GM18870 (cell line): ENCODE data around the gene MEA1.

Experiments
- ATAC-seq: cut with Tn5 transposase; IDR thresholded peaks from one replicate; pipeline ENCODE4 v1.9.1; 2021; ENCODE audit warnings: moderate library complexity; ENCODE audit not compliant: unreplicated experiment

Gene MEA1

GRCh38 chr6:42978487-42978838 lies 35.3 kb downstream of the MEA1 start:
- ATAC-seq, result no peak

- ATAC-seq, result no peak
These were observed 38.7 kb downstream of the MEA1 start for GRCh38 chr6:42974919-42975505.

DNA sequence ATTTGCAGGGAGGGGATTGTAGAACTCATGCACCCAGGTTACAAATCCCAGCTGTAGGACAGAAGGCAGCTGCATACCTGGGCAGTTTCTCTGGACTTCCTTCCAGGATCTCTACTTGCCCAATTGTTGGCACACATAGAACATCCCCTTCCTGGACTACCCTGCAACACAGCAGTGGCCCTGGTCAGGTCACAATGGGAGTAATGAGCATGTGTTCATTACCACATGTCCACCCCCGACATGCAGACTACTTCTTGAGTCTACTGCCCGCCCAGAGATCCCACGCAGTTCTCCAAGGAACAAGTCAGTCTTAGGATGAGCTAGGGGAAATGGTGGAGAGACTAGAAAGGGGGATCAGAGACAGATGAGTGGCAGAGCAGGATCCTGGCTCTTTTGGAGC lies 39.8 kb downstream of the MEA1 start:
- ATAC-seq, result no peak

- no peak for ATAC-seq
These were observed 41.9 kb downstream of the MEA1 start for GRCh38 chr6:42971746-42972327.

DNA sequence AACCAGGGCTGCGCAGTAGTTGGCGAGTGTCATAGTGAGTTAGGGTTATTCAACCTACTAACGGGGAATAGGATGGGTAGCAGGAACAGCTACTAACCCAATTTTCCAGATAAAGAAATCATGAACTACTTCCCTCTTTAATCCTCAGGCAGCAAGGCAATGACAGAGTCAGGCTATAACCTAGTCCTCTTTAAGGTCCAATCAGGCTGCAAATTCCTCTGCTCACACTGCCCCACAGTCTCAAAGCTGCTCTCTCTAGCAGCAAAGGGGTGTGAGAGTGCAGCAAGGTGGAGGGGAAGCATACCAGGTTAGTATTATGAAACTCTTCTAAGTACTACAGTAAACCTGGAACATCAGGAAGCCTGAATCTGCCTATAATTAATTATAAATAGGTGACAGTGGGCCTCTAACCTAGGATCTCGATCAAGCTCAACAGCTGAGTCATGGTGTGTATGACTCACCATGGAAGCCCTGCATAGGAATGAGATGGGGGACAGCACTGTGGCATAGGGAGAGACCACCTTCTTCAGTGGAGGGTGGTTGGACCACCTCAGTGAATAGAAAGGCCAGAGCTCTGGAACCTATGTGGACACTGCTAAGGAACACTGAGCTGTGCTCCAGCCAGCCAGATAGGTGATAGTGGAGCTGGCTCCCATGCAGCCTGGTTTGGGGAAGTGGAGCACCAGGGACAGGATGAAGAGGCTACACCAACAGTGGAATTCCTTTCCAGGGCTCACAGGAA lies 42.7 kb downstream of the MEA1 start:
- no peak for ATAC-seq

GRCh38 chr6:42969934-42970333 lies 43.8 kb downstream of the MEA1 start:
- no peak for ATAC-seq

GRCh38 chr6:42969431-42969830 lies 44.3 kb downstream of the MEA1 start:
- no peak for ATAC-seq

GRCh38 chr6:42968783-42969182 lies 45.0 kb downstream of the MEA1 start:
- ATAC-seq, result no peak

- no peak for ATAC-seq
These were observed 45.5 kb downstream of the MEA1 start for GRCh38 chr6:42968126-42968701.

DNA sequence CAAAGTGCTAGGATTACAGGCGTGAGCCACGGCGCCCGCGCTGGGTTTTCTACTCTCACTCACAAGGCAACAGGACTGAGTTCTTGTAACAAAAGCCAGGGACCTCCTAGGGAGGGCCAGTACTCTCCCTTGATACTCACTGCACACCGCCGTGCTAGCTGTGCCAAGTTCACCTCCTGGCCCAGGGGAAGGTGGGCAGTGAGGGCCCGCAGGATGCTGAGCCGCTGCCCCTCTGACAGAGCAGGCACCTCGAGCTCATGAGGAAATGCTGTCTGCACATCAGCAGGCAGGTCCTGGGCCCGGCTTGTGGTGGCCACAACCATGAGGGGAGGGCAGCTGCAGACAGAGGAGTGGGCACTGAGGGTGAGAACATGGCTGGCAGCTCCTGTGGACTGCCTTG lies 46.5 kb downstream of the MEA1 start:
- no peak for ATAC-seq

DNA sequence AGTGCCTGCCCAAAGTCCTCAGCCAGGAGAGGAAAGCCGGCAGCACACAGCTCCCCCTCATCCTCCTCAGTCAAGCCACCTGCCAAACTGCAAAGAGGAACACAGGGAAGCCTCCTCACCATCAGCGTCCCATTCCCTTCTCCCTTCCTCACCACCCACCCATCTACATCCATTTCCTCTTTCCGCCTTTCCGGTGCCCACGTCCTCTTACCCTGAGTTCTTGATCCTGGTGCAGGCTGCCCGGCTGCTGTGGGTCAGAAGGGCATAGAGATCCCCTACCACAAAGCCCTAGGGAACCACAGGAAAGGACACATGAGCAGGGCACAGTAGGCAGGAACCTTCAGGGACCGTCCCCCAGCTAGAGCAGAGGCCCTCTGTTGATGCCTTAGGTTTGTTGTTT lies 47.2 kb downstream of the MEA1 start:
- ATAC-seq, result no peak

GRCh38 chr6:42963855-42964605 lies 49.7 kb downstream of the MEA1 start:
- ATAC-seq, result no peak

DNA sequence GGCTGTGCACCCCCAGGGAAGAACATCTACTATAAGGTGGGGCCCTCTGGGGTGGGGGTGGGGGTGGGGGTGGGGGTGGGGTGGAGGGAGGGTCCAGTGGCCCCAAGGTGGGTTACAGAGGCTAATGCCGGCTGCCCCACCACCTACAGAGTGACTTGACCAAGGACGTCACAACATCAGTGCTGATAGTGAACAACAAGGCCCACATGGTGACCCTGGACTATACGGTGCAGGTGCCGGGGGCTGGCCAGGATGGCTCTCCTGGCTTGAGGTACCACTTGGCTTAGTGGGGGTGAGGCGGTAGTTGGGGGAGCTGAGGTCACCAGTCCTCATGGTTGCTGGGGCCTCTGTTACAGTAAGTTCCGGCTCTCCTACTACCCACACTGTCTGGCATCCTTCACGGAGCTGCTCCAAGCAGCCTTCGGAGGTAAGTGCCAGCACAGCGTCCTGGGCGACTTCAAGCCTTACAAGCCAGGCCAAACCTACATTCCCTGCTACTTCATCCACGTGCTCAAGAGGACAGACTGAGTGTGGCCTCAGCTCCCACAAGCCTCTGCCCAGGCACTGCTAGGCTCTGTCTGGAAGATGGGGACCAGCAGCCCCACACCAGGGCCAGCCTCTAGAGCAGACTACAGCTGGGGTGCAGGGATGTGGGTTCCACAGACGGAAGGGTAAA lies 50.4 kb downstream of the MEA1 start:
- ATAC-seq, result no peak

- no peak for ATAC-seq
These were observed 51.1 kb downstream of the MEA1 start for GRCh38 chr6:42962502-42963178.

DNA sequence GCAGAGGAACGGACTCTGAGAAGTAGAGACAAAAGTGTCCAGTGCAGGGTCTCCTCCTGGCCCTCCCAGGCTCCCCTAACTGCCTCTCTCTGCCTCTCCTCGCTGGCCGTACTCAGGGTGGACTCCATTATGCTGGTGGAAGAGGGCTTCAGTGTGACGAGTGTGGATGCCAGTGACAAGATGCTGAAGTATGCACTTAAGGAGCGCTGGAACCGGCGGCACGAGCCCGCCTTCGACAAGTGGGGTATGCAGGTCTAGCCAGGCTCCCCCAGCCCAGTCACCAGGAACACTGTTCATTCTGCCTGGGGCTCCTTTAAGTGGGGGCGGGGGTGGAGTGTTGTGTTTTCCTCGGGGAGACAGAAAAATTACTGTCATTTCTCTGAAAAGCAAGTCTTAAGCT lies 51.6 kb downstream of the MEA1 start:
- ATAC-seq, result no peak
